HL-60/S4 (cell line): ENCODE results near the gene TMEM69.
"Not testable (repeated sequence)": the region's sequence is repeated elsewhere in the genome, so short reads cannot be mapped to it uniquely, and the experiment has no call there.

ENCODE experiments used
- in situ Hi-C: fragments of 300-500 bp; cut with MboI; formaldehyde crosslinking; loops from 2 replicates; pipeline ENCODE4 v1.14.3; 2022; ENCODE audit warnings: low sequenced_read_pairs

The TMEM69 gene, protein sequence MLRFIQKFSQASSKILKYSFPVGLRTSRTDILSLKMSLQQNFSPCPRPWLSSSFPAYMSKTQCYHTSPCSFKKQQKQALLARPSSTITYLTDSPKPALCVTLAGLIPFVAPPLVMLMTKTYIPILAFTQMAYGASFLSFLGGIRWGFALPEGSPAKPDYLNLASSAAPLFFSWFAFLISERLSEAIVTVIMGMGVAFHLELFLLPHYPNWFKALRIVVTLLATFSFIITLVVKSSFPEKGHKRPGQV

DNA sequence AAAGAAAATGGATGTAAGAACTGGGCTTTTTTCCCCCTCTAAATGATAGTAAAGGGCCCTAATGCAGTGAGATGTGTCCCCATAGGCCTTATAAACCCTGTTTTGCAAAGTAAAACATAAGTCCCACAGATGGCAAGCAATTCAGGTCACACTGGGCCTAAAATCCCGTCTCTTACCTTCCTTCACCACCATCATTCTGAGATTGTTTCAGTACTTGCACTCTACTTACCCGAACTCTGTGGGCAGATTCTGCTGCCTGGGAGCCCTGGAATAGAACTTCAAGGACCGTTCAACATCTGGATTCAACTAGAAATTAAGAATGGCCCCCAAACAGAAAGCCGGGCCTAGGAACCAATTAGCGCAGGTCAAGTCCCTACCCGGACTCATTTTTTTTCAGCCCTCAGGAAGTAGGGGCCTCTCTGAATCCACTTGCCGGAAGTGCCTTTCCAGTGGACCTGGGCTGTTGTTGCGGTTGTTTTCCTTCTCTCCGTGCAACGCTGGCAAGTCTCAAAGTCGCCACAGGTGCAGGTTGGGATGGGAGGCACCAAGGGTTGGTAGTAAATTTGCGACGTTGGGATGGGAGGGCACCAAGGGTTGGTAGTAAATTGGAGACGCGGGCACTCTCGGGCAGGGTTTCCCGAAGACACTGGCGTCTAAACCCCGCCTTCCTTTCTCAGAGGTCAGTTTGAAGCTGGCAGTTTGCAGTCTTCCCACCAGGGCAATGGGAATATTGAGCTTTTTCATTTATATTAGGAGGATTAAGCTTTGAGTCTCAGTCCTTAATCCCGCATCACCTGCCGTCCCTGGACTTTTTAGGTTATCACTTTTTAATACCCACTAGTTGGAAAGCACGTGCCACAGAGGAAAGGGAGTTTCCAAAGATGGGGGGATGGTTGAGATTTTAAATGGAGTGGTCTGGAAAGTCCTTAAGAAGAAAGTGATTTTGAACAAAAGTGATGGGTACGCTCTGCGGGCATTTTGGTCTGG, at the start of gene TMEM69:
TMEM69 (plus strand) TSS at position 428 of the 987 bp plus-strand sequence. CDS start 2,888 bp downstream, outside the sequence.
- in situ Hi-C loops: no loop called here

DNA sequence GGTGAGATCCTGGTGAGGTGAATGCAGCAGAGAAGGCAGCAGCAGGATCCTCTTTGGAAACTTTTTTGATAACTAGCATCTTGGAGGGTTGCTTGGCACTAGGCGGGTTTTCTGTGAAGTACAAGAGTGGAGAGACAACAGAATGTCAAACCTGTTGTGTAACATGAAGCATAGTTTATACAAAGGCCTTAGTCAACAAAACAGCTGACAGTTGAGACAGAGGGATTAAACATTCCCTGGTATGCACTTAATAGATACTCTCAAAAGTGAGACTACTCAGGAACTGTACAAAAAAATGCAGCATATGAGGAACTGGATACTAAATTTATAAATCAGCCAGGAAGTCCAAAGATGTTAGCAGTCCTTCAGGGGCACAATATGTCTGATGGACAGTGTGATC, 47.7 kb upstream of the TMEM69 start:
- in situ Hi-C loops: no loop called here

DNA sequence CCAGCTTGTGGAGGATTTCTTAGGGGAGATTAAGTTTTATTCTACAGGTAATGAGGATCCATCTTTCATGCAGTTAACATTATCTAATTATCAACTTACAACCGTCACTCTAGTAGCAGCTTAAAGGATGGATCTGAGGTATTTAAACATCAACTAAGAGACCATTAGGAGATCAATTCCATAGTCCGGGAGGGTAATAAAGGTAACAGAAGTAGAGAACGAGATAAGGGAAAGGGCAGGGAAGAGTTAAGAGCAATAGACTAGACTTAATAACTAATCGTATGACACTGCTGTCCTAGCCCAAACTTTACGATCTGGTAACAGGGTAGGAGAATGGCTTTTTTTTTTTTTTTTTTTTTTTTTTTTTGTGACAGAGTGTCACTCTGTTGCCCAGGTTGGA, 44.7 kb upstream of the TMEM69 start:
- in situ Hi-C loops: no loop called here

DNA sequence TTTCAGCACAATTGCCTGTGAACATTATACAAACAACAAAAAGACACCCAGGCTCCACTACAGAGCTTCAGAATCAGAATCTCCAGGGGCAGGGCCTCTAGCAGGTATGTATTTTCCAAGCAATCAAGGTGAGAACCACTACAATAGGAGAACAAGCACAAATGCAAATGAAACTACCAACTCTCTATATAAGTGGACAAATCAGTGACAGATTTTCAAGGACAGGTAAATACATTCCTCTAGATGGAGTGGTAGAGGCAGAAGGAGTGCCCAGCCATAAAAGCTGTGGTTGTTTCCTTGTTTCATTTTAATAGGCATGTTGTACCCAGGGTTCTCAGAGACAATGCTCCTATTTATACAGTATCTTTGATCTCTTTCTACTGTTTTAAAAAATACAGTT, 44.0 kb upstream of the TMEM69 start:
- in situ Hi-C loops: no loop called here

DNA sequence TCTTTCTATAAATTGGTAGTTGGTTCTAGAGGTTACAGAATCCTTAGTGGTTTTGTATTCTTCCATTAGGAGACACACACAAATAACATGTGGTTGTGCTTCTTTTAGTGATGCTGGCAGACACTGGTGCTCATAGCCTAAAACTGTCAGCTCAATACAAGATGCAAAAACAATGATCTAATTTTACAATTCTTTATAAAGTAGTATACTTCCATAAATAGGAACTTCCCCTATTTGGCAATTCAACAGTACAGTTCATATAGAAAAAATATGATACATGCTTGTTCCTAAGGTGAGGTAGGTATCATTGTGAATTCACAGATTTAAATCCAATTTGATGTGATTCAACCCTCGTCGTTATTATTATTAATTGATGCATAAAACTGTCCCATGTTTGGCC, 43.3 kb upstream of the TMEM69 start:
- in situ Hi-C loops: no loop called here

DNA sequence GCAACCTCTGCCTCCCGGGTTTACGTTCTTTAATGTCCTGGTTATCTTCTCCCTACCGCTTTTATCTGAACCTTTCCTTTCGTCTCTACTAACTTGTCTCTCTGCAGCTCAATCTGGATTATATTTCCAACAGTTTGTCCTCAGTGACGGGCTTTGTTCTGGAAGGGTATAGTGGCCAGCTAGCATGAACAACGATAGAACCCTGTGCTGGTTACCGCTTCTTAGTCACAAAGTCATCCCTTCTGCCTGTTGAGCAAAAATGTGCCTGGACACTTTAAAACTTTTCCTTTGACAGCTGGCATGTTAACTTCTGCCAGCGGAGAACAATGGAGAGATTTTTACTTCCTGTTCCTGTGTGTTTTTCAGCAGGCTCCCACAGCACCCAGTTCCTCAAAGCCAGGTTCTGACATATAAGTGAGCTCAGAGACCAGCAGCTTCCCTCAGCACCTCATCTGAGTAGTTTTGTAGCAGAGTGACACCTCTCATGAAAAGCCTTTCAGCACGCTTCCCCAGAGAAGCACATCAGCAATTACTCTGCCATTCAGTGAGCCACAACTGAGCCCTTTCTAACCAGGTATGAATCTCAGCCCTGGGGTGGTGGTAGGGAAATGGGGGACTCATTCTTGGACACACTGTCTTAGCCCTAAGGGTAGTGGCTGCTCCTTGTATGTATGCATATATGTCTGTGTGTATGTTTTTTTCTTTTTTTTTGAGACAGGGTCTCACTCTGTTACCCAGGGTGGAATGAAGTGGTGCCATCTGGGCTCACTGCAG, 40.5 kb upstream of the TMEM69 start:
- in situ Hi-C loops: no loop called here

DNA sequence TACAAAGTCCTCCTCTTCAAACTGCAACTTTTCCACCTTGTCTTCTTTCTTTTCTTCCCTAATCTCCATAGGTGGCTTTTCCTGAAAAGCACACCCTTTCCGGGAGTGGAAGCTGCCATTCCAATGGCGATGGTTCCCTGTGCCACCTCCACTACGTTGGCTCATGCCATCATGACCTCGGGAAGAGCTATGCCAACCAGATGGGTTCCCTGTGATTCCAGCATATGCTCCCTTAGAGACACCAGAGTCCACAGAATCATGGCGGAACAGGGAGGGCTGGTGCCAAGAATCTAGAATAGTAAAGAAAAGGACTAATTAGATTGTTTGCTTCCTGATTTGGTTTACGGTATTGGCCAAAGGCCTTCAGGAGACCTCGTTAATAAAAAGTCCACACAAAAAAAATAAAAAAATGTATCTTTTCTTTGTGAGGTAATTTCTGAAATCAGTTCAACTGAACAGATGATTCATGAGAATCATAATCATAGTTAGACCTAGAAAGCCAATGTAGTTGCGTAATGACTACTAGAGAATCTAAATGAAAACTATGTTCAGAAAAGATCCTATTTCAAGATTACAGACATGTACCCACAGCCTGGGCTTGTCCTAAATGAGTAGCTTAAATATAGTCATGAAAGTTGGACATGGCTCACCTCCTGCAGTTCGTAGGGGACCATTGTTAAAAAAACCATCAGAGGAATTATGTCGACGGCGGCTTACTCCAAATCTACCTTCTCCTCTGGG, 33.3 kb upstream of the TMEM69 start:
- in situ Hi-C loops: no loop called here

DNA sequence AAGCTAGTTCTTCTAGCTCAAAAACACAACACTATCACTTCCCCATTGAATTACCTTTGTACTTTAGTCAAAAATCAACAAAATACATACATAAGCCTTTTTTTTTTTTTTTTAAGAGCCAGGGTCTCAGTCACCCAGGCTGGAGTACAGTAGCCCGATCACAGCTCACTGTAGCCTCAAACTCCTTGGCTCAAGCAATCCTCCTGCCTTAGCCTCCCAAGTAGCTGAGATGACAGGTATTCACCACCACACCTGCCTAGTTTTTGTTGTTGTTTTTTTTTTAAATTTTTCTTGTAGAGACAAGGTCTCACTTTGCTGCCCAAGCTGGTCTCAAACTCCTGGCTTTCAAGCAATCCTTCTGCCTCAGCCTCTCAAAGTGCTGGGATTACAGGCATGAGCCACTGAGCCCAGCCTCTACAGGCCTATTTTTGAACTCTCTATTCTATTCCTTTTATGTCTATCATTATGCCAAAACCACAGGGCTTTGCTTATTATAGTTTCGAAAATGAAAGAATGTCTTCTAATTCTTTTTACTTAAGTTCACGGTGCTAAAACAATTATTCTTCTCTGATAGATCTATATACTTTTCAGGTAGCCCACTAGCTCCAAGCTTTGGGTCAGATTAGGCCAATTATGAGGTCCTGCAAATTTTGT, 31.3 kb upstream of the TMEM69 start:
- in situ Hi-C loops: no loop called here

DNA sequence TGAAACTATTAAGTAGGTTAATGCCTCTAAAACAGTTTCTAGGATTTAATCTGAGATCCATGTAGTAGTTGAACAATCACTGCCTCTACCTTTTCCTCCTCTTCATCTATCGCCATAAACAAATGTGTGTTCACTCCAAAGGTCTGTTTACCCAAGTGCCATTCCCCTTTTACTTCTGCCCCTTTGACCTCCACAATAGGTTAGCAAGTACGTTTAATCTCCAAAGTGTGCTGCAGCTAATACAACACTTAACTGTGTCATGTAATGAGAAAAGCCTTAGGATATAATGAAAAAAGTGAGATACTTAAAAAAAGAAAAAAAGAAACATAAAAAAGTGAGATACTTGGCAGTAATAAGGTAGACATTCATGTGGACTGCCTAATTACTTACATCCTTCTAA, 29.8 kb upstream of the TMEM69 start:
- in situ Hi-C loops: no loop called here

DNA sequence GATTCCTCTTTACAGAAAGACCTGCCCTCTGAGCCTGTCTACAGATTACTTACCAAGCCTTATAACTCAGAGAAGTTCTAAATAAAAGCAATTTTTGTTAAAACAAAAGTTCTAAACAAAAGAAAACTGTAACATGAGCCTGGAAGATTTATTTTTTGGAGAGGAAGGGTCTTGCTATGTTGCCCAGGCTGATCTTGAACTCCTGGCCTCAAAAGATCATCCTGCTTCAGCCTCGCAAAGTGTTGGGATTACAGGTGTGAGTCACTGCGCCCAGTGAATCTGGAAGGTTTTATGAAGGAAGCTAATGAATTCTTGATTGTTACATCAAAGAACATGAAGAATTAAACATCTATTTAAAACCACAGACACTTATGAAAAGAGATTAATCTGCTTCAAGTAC, 28.8 kb upstream of the TMEM69 start:
- in situ Hi-C loops: no loop called here

DNA sequence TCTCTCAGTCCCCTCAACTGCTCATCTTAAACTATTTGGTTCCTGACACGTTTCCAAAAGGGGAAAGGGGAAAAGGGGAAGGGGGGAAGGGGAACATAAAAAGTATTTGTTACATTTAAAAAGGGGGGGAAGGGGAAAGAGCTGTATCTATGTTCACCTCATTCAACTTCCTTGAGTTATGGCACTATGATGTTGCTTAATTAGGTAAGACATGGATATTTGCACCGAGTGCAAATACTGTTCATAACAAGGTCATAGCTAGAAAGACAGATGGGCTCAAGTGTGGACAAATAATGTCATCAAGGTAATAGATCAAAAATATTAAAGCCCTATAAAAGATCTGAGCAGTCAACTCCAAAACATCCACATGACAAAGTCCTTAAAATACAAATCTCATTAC, 27.6 kb upstream of the TMEM69 start:
- in situ Hi-C loops: no loop called here

DNA sequence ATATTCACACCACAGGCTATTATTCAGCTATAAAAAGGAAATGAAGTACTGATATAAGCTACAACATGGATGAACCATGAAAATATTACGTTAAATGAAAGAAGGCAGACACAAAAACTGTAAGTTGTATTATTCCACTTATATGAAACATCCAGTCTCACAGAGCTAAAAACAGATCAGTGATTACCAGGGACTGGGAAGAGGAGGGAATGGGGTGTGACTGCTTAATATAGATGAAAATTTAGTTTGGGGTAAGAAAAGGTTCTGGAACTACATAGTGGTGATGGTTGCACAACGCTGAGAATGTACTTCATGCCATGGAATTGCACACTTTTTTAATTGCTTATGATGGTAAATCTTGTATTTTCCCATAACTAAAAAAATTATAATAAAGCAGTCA, 21.1 kb upstream of the TMEM69 start:
- in situ Hi-C loops: no loop called here

DNA sequence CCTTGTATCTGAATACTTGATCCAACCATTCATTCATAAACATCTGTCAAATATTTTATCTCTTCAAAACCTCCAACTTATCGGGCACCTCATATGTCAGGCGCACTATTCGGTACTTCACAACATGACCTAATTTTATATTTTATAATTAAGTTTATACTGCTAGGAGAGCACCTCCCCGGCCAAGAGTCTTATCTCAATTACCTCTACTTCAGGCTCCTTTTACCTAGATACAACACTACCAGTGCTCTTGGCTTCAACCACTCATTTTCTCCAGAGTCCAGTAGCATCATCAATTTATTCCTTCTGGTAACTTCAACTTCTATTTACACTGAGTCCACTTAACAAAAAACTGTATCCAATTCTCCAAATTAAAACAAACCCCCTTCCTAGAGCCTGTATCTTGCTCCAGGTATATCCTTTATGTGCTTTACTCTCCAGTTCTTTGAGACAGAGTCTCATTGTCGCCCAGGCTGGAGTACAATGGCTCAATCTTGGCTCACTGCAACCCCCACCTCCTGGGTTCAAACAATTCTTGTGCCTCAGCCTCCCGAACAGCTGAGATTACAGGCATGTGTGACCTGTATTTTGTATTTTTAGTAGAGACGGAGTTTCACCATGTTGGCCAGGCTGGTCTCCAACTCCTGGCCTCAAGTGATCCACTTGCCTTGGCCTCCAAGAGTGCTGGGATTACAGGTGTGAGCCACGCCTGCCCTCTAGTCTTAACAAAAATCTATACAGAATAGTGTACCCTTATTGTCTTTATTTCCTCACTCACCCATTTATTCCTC, 20.5 kb upstream of the TMEM69 start:
- in situ Hi-C loops: no loop called here

DNA sequence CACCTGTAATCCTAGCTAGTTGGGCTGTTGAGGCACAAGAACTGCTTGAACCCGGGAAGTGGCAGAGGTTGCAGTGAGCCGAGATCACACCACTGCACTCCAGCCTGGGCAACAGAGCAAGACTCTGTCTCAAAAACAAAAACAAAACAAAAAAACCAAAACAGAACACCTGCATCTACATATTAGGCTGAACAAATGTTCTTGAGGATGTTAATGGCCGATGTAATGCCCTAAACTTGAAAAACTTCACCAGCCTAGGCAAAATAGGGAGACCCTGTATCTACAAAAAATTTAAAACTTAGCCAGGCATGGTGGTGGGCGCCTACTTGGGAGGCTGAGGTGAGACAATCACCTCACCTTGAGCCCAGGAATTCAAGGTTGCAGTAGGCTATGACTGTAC, 19.5 kb upstream of the TMEM69 start:
- in situ Hi-C loops: no loop called here

DNA sequence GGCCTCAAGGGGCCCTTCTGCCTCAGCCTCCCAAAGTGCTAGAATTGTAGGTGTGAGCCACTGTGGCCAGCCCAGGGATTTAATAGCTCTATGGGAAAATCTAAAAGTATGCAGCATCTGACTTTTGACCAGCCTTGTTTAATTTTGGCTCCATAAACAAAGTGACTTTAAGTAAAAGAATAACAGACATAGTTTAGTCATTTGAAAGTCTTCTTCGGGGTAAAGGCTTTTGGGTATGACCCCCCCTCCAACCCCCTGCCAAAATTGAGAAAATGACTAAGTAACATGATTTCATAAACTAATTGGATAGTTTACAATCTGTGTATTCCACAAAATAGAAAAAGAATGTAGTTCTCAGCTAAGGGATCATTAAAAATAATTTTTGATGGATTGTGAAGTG, 18.6 kb upstream of the TMEM69 start:
- in situ Hi-C loops: no loop called here

DNA sequence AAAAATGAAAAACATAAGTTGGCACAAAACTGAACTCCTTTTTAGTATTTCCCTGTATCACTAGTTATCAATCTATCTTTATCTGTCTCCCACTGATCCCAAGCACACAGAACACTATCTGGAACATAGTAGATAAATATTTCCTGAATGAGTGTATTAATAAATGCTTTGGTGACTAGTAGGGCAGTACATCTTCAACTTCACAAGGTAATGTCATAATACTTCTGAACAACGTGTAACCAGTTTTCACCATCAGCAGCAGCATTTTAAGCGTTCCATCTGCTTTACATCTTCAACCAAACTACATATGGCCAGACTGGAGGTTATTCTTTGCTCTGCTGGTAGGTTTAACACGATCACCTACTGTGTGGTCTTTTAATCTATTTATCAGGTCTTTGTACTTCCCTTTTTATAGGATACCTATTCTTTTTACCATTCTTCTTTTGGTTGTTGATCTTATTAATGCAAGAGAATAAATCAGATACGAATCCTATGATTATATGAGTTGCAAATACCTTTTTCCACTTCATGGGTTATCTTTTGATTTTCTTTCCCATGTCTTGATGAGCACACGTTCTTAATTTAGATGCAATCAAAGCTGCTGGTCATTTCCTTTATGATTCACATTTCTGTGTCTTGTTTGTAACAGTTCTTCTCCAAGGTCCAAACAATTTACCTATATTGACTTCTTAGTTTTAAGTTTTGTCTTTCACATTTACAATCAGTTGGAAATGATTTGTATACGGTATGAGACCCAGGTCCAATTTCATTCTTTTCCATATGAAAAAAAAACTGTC, 17.9 kb upstream of the TMEM69 start:
- in situ Hi-C loops: no loop called here

DNA sequence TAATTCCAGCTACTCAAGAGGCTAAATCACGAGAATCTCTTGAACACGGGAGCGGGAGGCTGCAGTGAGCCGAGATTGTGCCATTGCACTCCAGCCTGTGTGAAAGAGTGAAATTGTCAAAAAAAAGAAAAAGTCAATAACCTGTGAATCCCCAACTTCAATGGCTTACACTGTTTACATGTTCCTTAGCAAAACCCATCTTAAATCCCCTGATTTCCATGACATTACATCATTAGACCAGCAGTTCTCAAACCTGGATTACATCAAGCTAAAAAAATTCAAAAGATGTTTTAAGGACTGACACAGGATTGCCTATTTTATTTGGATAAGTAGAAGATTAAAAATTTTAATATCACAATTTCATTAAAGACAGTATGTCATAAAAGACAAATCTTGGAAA, 14.0 kb upstream of the TMEM69 start:
- in situ Hi-C loops: no loop called here

DNA sequence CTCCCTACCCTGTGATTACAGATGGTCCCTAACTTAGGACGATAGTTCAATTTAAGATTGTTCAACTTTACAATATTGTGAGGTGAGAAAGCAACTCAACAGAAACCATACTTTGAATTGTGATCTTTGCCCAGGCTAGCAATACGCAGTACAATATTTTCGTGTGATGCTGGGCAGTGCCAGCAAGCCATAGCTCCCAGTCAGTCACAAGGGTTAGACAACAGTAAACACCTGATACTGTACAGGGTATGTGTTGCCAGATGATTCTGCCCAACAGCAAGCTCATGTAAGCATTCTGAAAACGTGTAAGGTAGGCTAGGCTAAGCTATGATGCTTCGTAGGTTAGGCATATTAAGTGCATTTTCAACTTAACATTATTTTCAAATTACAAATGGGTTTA, 13.5 kb upstream of the TMEM69 start:
- in situ Hi-C loops: no loop called here

DNA sequence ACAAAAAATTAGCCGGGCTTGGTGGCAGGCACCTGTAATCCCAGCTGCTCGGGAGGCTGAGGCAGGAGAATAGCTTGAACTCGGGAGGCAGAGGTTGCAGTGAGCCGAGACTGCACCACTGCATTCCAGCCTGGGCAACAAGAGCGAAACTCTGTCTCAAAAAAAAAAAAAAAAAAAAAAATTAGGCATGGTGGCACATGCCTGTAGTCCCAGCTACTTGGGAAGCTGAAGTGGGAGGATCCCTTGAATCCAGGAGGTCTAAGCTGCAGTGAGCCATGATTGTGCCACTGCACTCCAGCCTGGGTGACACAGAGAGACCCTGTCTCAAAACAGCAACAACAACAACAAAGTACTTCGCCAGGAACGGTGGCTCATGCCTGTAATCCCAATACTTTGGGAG, 11.4 kb upstream of the TMEM69 start:
- in situ Hi-C loops: not testable (repeated sequence)
